Measurements from ENCODE around the gene CTSE.

DNA sequence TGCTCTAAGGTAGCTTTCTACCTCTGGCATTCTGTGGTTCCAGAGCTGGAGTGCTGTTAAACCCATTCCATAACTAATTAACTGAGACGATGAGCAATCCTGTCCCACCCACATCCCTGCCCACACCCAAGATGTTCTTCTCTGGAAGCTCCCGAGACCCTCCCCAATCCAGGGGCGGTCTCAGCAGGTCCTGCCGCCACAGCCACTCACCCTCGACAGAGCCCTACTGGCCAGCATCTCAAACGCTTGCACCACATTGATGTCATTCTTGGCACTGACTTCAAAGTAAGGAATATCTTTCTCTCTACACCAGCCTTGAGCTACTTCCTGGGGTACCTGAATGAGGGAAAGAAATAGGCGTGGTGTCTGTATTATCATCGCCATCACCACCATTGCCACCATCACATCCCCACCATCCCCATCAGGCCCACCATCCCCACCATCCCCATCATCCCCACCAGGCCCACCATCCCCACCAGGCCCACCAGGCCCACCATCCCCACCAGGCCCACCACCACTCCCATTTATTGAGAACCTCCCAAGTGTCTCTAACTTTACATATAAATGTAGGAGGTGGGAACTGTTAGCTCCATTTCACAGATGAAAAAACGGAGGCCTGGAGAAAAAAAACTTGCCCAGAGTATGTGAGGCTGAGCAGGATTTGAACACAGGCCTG is 38.2 kb downstream of the CTSE start:
- TF ChIP-seq, protein P1, sequence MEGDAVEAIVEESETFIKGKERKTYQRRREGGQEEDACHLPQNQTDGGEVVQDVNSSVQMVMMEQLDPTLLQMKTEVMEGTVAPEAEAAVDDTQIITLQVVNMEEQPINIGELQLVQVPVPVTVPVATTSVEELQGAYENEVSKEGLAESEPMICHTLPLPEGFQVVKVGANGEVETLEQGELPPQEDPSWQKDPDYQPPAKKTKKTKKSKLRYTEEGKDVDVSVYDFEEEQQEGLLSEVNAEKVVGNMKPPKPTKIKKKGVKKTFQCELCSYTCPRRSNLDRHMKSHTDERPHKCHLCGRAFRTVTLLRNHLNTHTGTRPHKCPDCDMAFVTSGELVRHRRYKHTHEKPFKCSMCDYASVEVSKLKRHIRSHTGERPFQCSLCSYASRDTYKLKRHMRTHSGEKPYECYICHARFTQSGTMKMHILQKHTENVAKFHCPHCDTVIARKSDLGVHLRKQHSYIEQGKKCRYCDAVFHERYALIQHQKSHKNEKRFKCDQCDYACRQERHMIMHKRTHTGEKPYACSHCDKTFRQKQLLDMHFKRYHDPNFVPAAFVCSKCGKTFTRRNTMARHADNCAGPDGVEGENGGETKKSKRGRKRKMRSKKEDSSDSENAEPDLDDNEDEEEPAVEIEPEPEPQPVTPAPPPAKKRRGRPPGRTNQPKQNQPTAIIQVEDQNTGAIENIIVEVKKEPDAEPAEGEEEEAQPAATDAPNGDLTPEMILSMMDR (IDR thresholded peaks at IDR 0.05; ENCODE audit: insufficient read depth, low read length, poor library complexity, severe bottlenecking) = no peak
- TF ChIP-seq EZH2phosphoT487 (conservative IDR thresholded peaks at IDR 0.05; ENCODE audit: low read length) = no peak

All from SU-DHL-6 (cell line).